PFSK-1 (cell line): ENCODE data around the gene C19orf81.

Experiments
- FOXP2 ChIP-seq: optimal IDR thresholded peaks from 2 replicates; pipeline ENCODE3; 2011; ENCODE audit warnings: borderline replicate concordance, control low read depth, inconsistent platforms; ENCODE audit not compliant: insufficient read depth; ENCODE audit errors: extremely low read length, extremely low read depth
- POLR2AphosphoS5 ChIP-seq: IDR thresholded peaks from 2 replicates; pipeline ENCODE4 v1.6.1; 2012; ENCODE audit warnings: low read depth, mild to moderate bottlenecking, control low read depth, low read length, moderate library complexity
- REST ChIP-seq, 2 experiments: IDR thresholded peaks; 2 replicates each; pipeline versions ENCODE4 v1.6.1 to v1.8.0; 2011 to 2012; ENCODE audit warnings: low read depth in 2 of 2, low read length in 2 of 2, control low read depth in 1 of 2, inconsistent platforms in 1 of 2, mild to moderate bottlenecking in 1 of 2, moderate library complexity in 1 of 2; ENCODE audit not compliant: insufficient read depth in 1 of 2
- SIN3A ChIP-seq: IDR thresholded peaks from 2 replicates; pipeline ENCODE4 v1.6.1; 2012; ENCODE audit warnings: mild to moderate bottlenecking, low read length, moderate library complexity, borderline replicate concordance; ENCODE audit not compliant: insufficient read depth
- TAF1 ChIP-seq: IDR thresholded peaks from 2 replicates; pipeline ENCODE4 v1.6.1; 2012; ENCODE audit warnings: low read length, control low read depth, borderline replicate concordance; ENCODE audit not compliant: insufficient read depth

C19orf81 gene

GRCh38 chr19:50652722-50653121, 3.5 kb downstream of the C19orf81 start:
- no peak for TF ChIP-seq REST (IDR thresholded peaks at IDR 0.05; ENCODE audit: insufficient read depth in 1 of 2, low read depth in 2 of 2, low read length in 2 of 2)
- TF ChIP-seq TAF1: no peak
- TF ChIP-seq POLR2AphosphoS5: no peak
- no peak for TF ChIP-seq SIN3A
- TF ChIP-seq FOXP2: no peak

GRCh38 chr19:50654882-50655281, 5.6 kb downstream of the C19orf81 start:
- TF ChIP-seq REST (IDR thresholded peaks at IDR 0.05; ENCODE audit: insufficient read depth in 1 of 2, low read depth in 2 of 2, low read length in 2 of 2) (no peak), POLR2AphosphoS5 (no peak), FOXP2 (no peak)

- no peak for TF ChIP-seq REST (IDR thresholded peaks at IDR 0.05; ENCODE audit: insufficient read depth in 1 of 2, low read depth in 2 of 2, low read length in 2 of 2)
- no peak for TF ChIP-seq FOXP2
- TF ChIP-seq SIN3A: no peak
- no peak for TF ChIP-seq TAF1
- no peak for TF ChIP-seq POLR2AphosphoS5
These were observed 8.0 kb downstream of the C19orf81 start for GRCh38 chr19:50657222-50657669.

GRCh38 chr19:50657712-50658440, 8.6 kb downstream of the C19orf81 start:
- TF ChIP-seq FOXP2 (no peak), TAF1 (no peak), REST (IDR thresholded peaks at IDR 0.05; ENCODE audit: insufficient read depth in 1 of 2, low read depth in 2 of 2, low read length in 2 of 2) (no peak), POLR2AphosphoS5 (no peak), SIN3A (no peak)
